DMS153 treated with DMSO at 0.1 percent for 48 hours (cell line): ENCODE data around the gene HPGDS.
"Not testable (repeated sequence)": the region's sequence is repeated elsewhere in the genome, so short reads cannot be mapped to it uniquely, and the experiment has no call there.

Experiments
- DNase-seq: peaks from one replicate; lab custom pipeline; 2025; ENCODE audit not compliant: unreplicated experiment; lab: John Stamatoyannopoulos, UW

The HPGDS gene

DNA sequence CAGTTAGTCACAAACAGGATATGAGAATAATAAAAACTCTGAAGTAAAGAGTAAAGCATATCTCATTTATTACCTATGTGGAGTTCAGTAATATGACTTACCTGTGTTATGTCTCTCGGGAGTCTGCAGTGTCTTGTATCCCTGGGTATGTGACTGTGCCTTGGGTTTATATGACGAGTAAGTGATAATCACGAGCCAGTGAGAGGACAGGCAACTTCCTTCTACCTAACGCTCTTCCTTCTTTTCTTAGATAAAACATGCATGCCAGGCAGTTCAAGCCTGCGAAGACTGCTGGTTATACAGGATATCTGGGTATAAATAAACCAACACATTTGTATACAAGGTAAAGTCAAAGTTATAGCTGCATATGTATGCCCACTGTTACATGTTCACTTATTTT is at the start of gene HPGDS:
TSS of gene HPGDS (minus strand) at position 143 of the 400 bp plus-strand sequence. CDS start 8,207 bp downstream, outside the sequence.
- no peak for DNase-seq

DNA sequence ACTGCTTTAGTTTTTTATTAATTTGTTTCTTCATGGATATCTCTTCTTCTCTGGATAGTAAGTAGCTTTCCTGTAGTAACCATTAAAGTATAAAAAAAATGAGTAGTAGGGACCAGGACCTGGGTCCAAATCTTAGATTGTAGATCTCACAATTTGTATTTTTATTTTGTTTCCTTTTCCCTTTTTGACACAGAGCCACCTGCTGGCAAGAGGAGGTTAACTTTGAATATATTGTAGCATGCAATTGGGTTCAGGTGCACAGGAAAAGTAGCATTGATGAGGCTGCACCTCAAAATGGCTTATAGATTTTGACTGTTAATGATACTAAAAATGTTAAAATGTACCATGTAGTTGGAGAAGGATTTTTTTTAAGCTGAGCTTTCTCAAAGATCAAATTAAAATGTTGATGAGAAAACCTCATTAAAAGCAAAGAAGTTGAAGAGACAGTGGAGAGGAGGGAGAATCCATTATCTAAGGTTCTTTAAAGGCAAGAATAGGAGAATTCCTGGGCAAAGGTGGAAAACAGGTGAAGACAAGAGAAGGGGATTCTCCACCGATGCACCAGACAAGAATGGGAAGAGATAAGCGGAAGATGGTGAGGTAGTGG is 48.3 kb upstream of the HPGDS start:
- DNase-seq, result no peak

DNA sequence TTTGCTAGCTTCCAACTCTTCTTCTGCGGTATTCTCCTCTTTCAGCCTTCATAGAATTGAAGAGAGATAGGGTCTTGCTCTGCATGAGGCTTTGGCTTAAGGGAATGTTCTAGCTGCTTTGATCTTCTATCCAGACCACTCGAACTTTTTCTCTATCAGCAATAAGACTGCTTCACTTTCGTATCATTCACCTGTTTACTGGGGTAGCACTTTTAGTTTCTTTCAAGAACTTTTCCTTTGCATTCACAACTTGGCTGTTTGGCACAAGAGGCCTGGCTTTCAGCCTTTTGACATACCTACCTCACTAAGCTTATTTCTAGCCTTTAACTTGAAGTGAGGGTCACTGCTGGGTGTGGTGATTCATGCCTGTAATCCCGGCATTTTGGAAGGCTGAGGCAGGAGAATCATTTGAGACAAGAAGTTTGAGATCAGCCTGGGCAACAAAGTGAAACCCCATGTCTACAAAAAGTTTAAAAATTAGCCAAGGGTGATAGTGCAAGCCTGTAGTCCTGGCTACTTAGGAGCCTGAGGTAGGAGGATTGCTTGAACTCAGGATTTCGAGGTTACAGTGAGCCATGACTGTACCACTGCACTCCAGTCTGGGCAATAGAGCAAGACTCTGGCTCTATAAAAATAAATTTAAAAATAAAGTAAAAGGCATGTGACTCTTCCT is 47.1 kb upstream of the HPGDS start:
- DNase-seq, result no peak

DNA sequence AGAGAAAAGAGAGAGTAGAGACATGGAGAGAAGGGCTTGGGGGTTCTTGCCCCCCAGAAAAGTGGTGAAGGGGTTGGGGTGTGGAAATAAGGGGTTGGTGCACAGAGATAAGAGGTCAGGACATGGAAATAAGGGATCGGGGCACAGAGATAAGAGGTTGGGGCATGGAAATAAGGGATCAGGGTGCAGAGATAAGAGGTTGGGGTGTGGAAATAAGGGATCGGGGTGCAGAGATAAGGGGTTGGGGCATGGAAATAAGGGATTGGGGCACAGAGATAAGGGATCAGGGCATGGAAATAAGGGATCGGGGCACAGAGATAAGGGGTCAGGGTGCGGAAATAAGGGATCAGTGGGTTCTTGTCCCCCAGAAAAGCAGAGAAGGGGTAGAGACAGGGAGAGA is 45.3 kb upstream of the HPGDS start:
- not testable (repeated sequence) for DNase-seq

DNA sequence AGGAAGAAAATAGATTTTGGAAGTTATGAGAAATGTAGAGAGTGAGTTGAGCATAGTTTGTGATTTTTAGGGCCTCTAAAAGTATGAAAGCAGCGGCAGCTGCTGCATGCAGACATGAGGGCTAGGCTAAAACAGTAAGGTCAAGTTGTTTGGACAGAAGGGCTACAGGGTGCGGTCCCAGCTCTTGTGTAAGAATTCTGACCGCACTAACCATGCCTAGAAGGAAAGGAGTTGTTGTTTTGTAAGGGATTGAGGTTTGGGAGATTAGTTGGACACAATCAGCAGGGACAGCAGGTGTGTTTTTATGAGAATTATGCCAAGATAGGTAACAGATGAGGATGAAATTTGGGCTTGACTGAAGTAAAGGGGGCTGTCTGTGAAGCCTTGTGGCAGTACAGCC is 42.8 kb upstream of the HPGDS start:
- not testable (repeated sequence) for DNase-seq

DNA sequence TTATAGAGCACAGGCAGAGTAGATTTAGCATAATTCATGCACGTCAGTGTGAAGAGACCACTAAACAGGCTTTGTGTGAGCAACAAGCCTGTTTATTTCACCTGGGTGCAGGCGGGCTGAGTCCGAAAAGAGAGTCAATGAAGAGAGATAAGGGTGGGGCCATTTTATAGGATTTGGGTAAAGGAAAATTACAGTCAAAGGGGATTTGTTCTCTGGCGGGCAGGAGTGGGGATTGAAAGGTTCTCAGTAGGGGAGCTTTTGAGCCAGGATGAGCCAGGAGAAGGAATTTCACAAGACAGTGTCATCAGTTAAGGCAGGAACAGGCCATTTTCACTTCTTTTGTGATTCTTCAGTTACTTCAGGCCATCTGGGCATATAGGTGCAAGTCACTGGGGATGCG is 40.3 kb upstream of the HPGDS start:
- DNase-seq, result not testable (repeated sequence)

DNA sequence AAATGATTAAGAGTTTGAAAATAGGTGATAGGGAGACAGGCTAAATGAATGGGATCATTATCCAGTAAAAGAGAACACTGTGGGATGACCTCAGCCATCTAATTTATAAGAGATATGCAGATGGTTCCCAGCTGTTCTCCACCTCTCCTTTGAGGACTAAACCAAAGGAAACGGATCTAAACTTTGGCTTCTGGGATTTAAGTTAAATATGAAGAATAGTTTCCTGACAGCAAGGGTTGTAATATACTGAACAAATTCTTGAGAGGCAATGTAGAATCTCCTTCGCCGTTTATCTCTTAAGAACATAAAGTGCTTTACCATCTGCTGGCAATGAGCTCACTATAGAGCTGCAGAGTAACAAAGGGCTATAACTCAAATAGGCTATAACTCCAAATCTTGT is 35.4 kb upstream of the HPGDS start:
- no peak for DNase-seq

DNA sequence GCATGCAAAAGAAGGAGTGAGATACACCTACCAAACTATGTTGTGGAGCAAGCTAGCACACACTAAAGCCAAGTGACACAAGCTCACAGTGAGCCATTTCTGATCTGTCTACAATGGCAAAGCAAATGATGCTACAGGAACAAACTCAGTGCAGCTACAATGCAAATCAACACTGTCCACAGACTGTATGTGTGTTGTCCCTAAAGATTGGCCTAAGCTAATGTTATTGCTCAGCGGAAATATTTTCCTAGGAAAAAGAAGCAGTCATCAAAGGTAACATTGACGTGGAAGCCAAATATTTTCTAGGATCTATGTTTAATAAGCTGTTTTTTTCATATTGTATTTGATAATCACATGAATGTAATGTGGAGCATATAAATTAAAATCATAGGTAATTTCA is 34.7 kb upstream of the HPGDS start:
- no peak for DNase-seq

DNA sequence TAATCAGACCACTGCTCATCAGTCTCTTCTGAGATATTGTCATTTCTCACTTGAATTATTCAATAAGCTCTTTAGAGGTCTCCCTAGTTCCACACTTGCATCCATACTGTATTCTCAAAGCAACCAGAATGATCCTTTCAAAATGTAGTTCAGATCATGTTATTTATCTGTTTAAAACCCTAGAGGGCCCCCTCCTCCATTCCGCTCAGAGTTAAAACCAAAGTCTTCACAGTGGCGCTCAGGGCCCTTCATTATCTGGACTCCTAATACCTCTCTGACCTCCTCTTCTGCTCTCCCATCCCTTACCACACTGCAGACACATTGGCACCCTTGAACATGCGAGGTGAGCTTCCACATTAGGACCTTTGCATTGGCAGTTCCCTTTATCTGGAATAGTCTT is 32.7 kb upstream of the HPGDS start:
- DNase-seq, result no peak

DNA sequence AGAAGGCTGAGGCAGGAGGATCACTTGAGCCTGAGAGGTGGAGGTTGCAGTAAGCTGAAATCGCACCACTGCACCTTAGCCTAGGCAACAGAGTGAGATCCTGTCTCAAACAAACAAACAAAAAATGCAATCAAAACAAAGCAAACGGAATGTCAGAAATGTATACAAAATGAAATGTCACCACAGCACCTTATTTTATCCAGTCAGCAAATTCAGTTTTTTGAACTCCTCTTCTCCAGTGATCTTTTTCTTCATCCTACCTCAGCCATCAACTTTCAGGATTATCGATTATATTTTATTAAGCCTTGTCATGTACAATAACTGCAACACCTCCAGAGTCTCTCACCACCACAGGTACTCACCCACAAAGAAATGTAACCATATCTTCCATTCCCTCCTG is 31.1 kb upstream of the HPGDS start:
- no peak for DNase-seq

DNA sequence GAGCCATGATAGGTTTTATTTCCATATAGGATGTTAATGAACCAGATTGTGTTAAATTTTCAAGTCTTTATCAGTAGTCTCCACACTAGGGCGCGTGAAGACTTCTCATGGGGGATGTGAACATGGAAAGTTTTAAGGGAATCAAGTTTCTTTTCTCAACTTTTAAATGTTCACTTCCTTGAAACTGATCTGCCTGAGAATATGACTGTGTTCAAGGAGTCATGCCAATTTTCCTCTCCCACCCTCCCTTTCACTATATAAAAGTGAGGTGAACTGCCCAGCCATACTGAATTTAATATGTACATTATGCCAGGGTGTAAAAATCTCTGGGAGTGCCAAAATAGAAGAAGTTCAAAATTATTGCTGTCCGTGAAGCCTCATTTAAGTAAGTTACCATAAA is 30.4 kb upstream of the HPGDS start:
- DNase-seq, result no peak

DNA sequence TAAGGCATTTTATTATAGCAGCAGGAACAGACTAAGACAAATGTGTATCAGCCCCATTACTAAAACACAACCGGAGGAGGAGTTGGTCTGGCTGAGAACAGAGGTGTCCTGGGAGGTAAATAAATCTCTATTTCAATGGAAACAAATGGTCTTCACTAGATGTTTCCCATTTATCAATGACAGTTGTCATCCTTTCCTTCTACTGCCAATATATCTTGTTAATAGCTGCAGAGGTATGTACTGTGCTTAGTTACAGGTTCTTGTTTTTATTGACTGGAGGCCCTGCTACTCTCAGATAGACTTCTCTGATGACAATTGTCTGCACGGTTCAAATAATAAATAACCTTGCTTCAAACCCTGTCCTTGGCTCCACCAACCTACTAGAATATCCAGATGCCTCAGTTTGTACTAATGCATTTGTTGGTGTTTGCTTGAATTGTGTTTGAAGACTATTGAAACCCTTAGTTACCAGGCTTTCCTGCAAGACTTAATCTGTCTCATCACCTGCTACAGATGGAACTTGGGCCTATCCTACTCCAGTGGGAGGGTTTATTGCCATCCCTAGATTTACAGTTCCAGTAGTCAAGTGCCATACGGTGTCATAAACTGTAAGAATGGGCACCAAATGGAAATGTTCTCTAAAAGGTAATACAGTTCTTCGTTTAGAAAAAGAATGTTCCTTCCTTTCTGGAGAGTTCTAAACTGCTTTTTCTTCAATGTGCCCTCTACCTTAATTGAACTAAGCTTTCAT is 29.8 kb upstream of the HPGDS start:
- DNase-seq, result no peak

DNA sequence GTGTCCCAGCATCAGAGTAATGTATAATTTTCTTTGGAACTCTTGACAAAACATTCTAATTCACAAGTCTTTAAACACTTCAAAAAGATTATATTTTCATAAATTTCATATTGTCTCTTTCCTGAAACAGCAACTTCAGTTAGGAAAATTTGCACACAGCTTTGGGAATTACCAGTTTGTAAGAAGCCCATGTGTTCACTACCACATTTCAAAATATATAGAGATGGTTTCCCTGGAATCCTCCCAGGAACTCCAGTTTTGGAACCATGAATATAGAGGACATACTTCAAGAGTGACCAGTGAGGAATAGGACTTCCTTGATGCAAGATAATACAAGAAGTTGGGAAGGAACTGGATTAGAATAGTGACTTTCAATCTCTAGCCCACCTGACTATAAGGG is 28.7 kb upstream of the HPGDS start:
- no peak for DNase-seq

DNA sequence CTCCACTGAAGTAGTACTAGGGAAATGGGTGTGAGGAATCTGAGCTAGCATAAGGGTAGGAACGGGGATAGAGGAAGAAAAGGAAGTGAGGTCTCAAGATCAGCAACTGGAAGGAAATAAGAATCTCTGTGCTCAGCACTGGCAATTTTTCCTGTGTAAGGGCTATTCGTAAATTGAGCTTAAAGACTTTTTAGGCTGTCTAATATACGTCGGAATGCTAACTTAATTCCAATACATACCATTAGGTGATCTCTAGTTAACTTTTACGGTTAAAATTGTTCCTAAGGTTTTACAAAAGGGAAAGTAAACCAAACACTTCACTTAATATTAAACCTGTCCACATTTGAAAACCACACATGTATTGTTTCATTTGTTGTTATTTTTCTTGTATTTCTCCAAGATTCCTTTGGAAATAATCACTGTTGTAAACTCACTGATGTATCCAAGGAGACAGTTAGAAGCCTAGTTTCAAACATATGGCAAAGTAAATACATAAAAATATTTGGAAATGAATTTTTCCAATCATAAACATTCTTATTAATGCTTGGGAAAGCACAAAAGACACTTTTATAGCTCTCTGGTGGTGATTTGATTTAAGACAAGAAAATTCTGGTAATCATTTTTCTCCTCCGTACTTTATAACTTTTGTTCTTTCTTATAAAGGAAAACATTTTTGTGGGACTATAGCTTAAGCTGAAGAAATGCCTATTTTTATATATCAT is 28.1 kb upstream of the HPGDS start:
- no peak for DNase-seq

DNA sequence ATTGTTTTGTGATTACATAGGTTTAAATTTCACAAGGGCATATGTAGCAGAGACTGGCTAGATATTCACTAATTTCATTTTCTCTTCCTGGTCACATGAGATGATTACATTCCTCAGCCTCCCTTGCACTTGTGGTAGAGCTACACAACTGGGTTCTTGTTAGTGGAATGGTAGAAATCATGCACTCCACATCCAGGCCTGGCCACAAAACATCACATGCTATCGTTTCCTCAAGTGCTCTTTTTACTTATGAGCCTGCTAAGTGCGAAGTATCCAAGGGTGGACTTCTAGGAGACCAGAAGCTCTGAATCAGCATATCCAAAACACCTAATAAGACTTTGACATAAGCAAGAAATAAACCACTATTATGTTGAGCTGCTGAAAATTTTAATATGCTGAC is 26.4 kb upstream of the HPGDS start:
- no peak for DNase-seq

DNA sequence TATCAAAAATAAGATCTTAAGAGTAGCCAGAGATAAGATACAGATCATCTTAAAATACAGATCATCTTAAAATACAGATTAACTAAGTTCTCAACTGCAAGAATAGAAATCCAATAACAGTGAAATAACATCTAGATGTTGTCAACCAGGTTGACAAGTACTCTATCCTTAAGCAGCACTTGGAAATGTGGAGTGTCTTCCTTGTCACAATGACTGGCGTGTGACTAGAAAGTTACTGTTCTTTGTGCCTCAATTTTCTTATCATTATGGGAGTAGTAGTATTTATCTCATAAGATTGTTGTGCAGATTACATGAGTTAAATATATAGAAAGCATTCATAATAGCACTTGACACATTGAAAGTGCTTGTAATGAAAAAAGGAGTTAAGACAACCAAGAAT is 25.8 kb upstream of the HPGDS start:
- DNase-seq, result no peak

DNA sequence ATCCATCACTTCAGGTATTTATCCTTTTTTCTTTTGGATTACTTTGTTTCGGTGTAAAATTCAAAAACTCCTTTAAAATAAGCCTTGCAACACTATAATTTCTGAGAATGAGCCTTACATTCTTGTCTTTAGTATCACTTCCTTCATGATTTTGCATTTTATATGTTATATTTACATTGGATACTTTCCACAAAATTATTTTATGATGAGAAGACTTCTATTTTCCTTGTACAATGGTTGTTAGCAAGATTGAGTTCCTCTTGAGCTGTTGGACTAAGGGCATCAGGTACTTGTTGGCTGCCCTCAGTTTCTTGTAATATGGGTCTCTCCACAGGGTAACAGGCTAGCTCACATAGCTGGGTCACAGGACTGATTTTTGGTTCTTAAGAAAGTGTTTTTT is 22.7 kb upstream of the HPGDS start:
- no peak for DNase-seq

DNA sequence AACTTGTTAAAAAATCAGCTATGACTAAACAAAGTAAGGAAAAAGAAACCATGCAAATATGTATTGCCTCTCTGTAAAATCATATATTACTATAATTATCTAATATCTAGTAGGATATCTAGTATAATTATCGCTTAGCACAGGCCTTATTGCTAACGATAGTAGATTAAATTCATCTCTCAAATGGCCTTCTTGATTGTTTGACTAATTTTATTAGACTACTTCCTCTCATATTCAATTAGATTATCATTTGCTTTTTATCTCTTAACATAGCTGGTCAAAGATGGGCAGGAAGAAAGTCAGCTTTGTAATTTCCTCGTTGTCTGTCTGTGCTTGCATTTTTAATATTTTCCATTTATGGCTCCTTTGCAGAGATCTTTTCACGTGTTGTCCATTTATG is 21.9 kb upstream of the HPGDS start:
- DNase-seq, result no peak

DNA sequence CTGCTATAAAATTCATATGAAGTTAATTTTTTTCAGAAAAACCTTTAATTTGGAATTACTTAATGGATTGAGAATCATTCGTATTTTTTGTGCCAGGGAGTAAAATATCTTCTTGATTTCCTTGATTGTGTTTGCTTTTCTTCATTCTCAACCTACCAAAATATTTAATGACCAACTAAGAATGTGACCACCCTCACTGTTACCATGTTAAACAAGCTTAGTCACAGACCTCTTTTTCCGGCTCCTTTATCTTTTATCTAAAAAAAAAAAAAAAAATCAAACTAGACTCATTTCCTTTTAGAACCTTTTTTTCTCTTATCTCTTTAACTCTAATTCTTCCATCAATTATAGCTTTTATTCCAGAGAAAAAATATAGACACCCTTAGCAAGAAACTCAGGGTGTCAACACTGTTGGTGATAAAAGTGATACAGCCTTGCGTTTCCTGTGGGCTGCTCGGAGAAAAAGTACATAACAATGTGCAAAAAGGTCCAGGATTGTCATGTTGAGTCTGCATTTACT is 20.6 kb upstream of the HPGDS start:
- DNase-seq, result no peak

DNA sequence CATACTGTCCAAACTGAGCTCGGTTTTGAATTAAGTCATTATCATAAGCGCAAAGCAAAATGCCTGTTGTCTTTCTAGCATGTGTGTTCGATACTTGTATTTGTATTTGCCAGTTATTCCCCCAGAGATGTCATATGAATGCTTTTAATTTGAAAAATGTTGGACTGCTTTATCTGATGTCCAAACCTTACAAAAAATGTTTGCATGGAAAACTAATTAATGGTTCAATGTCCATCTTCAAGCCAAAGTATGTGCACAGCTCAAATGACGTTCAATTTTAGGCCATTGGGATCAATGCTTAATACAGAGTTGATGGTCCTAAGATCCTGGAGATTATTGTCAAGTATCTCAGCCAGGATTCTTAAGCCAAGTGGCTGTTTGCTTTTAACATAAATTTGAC is 17.2 kb upstream of the HPGDS start:
- DNase-seq, result no peak

DNA sequence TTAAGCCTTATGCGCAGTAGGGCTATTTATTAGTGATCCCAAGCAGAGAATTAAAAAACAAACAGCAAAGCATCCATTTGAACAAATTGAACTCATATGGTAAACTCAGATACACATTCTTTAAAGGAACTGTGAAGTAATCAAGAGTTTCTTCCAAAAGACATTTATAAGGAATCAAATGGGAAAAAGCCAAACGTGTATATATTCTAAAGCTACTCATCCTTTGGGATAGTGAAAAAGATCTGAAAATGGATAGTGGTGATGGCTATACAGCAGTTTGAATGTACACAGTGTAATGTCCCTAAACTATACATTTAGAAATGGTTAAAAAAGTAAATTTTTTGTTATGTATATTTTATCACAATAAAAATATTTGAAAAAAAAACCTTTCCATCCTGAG is 16.6 kb upstream of the HPGDS start:
- DNase-seq, result no peak

DNA sequence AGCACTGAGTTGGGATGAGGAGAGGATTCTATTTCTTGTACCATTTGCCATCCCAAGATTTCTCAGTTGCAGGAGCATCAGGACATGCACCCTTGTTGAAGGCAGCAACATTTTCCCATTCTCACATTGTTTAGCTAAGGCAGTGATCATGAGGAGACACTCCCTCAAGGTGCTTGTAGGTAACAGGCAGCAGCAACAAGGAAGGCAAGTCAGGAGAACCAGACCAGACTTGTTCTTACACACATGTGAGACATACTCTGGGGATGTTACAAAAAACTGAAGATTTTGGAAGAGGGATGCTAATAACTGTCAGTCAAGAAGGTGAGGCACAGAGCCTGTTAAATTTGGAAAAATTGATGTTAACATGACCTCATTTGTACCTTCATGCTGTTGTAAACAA is 15.5 kb upstream of the HPGDS start:
- no peak for DNase-seq
